HG03342 (cell line): ENCODE measurements around the gene ACOD1.
A peak's percentile ranks its signal among the peaks of the same experiment; 100 is the strongest.

ENCODE experiments used
- ATAC-seq: cut with Tn5 transposase; IDR thresholded peaks from one replicate; pipeline ENCODE4 v1.9.1; 2021; ENCODE audit warnings: mild to moderate bottlenecking, moderate library complexity; ENCODE audit not compliant: unreplicated experiment

ACOD1 gene

DNA sequence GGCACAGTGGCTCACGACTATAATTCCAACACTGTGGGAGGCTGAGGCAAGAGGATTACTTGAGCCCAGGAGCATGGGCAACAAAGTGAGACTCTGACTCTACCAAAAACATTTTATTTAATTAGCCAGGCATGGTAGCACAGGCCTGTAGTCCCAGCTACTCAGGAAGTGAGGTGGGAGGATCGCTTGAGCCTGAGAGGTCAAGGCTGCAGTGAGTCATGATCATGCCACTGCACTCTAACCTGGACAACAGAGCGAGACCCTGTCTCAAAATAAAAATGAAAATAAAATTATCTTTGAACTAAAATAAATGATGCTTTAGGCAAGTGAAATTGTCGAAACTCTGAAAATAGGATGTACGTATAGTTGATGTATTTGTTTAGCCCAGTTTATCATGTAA lies 35.4 kb downstream of the ACOD1 start:
- no peak for ATAC-seq

DNA sequence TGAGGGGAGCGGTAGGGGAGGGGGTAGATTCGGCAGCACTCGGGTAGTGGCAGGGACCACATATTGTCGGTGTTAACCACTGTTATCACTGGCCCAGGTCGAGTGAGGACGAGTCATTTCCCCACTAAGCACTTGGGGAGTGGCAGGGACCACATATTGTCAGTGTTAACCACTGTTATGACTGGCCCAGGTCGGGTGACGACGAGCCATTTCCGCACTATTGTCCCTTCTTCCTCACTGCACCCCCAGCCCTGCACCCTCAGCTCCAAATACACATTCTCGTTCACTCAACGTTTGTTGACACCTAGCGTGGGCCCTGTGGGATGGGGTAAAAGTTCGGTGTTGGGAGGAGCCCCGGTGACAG lies 43.1 kb downstream of the ACOD1 start:
- peak; percentile 46 for ATAC-seq

DNA sequence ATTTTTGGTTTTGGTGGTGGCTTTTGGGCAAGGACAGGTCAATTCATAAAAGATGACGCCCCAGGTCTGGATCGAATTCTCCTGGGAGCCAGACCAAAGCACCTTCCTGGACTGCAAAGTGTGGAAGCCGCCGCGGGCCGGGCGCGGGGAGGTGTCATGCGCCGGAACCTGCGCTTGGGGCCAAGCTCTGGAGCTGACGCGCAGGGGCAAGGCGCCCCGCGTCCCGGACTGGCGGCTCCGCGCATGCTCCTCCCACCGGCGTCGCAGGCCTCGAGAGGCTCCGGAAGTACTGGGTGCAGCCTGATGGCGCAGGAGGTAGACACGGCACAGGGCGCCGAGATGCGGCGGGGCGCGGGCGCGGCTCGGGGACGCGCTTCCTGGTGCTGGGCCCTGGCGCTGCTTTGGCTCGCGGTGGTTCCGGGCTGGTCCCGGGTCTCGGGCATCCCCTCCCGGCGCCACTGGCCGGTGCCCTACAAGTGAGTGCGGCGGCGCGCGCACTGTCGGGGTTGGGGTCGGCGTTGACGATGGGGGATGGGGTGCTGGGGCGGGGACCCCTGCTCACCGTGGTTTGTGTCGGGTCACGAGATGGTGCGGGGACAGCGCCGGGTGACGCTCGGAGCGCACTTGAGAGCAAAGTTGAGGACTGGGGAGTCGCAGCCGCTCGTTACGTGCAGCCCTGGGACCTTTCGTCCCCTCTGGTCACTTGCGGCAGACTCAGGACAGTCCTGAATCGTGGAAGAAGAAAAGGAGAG lies 43.7 kb downstream of the ACOD1 start, which contains the start of gene CLN5:
CLN5 (plus strand) TSS at position 286 of the 752 bp plus-strand sequence; CDS start at position 304, 18 bp downstream.
- peak; percentile 96 for ATAC-seq

DNA sequence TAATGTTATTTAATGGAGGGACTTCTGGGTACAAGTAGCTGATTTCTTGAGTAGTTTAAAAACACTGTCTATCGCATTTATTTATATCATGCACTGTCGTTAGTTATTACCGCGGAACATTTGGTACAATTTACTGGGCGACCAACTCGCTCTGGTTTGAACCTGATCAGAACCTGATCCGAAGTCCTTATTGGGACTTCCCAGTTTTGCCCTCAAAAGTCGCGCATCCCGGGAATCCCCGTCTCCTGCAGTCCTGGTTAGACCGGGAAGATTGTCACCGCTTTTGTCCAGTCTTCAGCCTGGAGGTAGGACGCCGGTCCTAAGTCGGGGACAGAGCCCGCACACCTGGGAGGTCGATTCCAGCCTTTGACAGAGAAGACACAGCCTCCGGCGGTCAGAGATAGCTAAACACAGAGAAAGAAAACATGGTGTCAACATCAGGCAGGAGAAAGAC lies 44.3 kb downstream of the ACOD1 start:
- peak; percentile 5 for ATAC-seq

DNA sequence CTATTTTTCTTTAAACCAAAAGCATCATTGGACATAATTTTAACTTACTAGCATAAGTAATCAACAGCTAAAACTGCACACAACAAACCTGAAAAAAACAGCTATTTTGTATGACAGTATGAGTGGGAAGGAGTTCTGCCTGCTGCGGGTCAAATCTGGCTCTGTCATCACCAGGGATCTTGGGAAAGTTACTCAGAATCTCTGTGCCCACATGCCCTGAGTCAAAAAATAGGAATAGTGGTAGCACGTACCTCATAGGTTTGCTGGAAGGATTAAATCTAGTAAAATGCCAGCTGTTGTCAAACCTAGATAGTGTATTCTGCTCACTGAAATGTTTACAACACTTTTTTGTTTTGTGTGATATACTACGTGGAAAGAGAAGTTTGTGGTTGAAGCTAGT lies 44.7 kb downstream of the ACOD1 start:
- no peak for ATAC-seq

DNA sequence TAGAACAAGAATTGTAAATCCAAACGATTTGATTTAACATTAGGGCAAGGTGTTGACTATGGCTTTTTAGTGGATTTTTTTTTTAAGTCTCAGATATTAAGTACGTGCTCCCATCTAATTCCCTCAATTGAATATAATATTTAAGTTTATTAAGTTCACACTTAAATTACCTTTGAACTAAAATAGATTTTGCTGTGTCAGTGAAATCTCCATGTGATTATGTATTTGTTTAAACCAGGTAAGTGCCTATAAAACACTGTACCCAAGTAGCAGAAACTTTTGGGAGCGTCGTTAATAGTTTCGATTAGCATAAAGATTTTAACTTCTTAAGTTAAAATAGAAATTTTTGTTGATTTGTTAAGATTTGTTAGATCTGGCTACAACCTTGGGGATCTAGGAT lies 45.2 kb downstream of the ACOD1 start:
- no peak for ATAC-seq

DNA sequence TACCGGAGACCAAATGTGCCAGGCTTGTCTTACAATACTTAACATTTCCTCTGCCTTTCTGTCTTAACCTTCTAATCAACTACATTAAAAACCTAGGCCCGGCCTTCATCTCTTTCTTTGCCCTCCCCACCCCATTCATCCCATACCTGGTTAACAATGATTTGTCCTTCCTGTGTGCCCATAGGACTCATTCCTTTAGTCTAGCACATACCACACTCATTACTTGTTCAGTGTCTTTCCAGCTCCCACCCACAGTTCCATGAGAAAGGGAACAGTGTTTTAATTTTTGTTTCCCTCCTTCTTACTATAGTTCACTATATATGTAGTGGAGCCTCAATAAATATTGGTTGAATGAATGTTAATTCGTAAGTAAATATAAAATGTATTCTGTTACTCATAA lies 46.0 kb downstream of the ACOD1 start:
- no peak for ATAC-seq

DNA sequence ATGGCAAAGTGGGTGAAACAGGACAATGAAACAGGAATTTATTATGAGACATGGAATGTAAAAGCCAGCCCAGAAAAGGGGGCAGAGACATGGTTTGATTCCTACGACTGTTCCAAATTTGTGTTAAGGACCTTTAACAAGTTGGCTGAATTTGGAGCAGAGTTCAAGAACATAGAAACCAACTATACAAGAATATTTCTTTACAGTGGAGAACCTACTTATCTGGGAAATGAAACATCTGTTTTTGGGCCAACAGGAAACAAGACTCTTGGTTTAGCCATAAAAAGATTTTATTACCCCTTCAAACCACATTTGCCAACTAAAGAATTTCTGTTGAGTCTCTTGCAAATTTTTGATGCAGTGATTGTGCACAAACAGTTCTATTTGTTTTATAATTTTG lies 52.2 kb downstream of the ACOD1 start:
- ATAC-seq: no peak

DNA sequence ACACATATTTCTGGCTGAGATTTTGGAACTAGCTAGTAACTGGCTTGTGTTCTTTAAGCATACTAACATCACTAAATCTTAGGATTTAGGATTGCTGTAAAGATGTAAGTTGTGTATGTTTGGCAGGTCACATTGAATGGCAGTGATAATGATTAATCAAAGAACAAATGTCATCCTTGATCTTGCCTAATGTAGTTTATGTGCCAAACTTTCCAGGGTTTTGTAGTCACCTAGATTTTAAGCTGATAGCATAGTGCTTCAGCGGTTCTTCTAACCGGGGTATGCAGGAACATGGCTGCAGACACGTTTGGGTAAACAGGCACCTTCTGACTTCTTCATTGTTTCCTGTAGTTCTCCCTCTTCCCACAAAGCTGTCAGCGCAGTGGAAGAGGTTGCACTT lies 53.2 kb downstream of the ACOD1 start:
- ATAC-seq: no peak

DNA sequence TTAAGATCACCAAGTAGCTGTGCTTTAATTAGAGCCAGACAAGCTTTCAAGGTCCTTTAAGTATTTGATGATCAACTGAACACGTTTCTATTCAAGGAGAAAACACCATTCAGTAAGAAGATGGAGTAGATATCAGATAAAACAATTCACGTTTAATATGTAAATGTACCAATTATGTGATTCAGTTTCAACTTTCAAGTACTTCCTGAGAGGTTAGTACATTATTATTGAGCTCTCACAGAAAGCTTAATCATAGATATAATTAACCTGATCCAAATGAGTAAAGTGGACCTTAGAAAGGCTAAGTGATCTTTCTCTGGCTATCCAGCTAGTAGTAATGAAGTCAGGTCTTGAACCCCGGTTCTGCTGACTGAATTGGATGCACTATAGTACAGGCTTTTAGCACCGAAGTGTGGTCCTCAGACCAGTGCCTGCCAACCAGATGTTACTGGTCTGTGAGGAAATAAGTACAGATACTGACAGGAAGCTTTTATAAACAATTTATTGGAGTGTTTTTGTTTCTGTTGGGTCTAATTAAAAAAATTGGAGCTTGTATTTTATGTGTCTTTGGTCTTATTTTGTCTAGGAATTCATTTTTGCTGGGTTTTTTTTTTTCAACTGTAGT lies 53.8 kb downstream of the ACOD1 start:
- ATAC-seq: no peak

DNA sequence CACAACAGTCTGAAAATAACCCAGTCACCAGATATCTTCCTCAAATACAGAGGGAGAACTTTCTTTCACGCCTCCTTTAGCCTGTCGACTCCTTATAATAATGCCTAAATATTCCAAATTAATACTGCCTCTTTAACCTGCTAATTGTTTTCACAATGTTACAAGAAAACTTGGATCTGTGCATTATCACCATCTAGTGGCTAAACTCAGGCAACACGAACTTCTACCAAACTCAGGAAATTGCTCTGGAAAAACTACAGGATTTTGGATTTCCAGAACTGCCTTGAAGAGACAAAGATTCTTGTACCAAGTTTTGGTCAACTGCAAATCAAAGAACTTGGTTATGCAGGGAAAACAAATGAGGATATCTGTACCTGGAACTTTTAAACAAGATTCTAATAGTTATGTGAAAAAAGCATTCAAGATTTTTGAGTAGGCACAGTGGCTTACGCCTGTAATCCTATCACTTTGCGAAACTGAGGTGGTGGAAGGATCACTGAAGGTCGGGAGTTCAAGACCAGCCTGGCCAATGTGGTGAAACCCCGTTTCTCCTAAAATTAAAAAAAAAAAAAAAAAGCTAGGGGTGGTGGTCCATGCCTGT lies 54.4 kb downstream of the ACOD1 start:
- no peak for ATAC-seq
